Epithelial cell of esophagus (primary cell): Measurements from ENCODE around the gene USP20.

ENCODE experiments used
- DNase-seq: peaks from one replicate; pipeline ENCODE4 v3.0.0; 2010; ENCODE audit warnings: low read depth
- H3K4me3 ChIP-seq: 2 replicates; pipeline ENCODE4 v1.5.1; 2011; ENCODE audit warnings: mild to moderate bottlenecking, low read length, control low read depth
- TF ChIP-seq, protein P1 (sequence below): IDR thresholded peaks from 2 replicates; pipeline ENCODE4 v1.5.1; 2011; ENCODE audit warnings: low read depth, mild to moderate bottlenecking, low read length, control low read depth, inconsistent platforms; ENCODE audit not compliant: insufficient read depth; ENCODE audit errors: missing control alignments

The USP20 gene

DNA sequence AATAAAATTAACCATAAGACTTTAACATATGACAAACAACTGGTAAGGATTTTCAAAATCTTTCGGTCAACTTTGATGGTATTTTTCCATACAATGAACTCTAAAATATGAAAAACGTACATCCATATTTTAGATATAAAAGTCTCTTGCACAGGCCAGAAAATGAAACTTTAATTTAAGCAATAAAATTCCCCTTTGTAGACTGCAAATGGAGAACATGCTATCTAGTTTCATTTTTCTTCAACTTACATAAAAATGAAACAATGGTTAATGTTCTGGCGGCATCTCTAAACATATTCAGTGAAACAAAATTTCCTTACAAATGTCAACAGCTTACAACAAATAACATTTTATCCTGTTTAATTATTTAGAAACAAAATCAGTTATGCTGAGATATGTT, 84.0 kb downstream of the USP20 start:
- TF ChIP-seq, protein P1, sequence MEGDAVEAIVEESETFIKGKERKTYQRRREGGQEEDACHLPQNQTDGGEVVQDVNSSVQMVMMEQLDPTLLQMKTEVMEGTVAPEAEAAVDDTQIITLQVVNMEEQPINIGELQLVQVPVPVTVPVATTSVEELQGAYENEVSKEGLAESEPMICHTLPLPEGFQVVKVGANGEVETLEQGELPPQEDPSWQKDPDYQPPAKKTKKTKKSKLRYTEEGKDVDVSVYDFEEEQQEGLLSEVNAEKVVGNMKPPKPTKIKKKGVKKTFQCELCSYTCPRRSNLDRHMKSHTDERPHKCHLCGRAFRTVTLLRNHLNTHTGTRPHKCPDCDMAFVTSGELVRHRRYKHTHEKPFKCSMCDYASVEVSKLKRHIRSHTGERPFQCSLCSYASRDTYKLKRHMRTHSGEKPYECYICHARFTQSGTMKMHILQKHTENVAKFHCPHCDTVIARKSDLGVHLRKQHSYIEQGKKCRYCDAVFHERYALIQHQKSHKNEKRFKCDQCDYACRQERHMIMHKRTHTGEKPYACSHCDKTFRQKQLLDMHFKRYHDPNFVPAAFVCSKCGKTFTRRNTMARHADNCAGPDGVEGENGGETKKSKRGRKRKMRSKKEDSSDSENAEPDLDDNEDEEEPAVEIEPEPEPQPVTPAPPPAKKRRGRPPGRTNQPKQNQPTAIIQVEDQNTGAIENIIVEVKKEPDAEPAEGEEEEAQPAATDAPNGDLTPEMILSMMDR: no peak
- H3K4me3 ChIP-seq: no peak overlapping the region
- DNase-seq: no peak

- TF ChIP-seq, protein P1: no peak
- no peak for DNase-seq
- H3K4me3 ChIP-seq: no peak overlapping the region
These were observed 84.6 kb downstream of the USP20 start for GRCh38 chr9:129919841-129920240.

GRCh38 chr9:129921905-129922304, 86.6 kb downstream of the USP20 start:
- no peak for DNase-seq
- TF ChIP-seq, protein P1: no peak
- H3K4me3 ChIP-seq: no peak overlapping the region

DNA sequence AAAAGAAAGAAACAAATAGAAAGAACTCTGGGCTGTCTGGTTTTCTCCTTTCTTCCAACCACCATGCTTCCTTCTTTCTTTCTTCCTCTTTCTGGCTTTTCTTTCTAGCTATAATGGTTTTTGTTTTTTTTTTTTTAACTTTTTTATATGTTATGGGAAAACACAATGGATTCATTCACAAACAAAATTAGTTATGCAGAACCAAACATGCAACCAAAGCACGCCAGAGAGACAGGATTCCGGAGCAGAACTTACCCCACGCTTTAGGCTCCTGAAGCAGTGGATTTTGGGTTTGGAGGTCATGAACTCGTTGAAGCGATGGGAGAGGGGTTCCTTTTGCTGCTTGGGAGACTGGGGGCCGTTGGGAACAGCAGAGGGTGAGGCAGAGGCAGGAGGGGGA, 88.3 kb downstream of the USP20 start:
- TF ChIP-seq, protein P1: no peak
- H3K4me3 ChIP-seq: no peak overlapping the region
- DNase-seq: no peak

GRCh38 chr9:129929496-129930125, 94.4 kb downstream of the USP20 start:
- no peak overlapping the region for H3K4me3 ChIP-seq
- peak; percentile 64 for DNase-seq
- TF ChIP-seq, protein P1: no peak

GRCh38 chr9:129930743-129931142, 95.5 kb downstream of the USP20 start:
- DNase-seq: no peak

More at GRCh38 chr9:129930743-129931142, 95.5 kb downstream of the USP20 start:
- no peak overlapping the region for H3K4me3 ChIP-seq
- TF ChIP-seq, protein P1: no peak
